Thymus (tissue), 11 donors: ENCODE measurements around the gene ANKRD30A. TPM values are rescaled to one million over a fixed set of nuclear protein-coding genes. Genes with fewer than 3 reads are reported as not detected.

Source experiments
- DNase-seq, 9 donors: peaks; one replicate each; pipeline ENCODE4 v3.0.0-alpha.2; 2013; ENCODE audit warnings: low spot score in 9 of 9, low read depth in 6 of 9, missing footprints in 1 of 9
- H3K27ac ChIP-seq, 2 donors: one replicate each; pipeline ENCODE4 v1.5.1; 2013; ENCODE audit warnings: control low read depth in 1 of 2, low read depth in 1 of 2, low read length in 1 of 2, mild to moderate bottlenecking in 1 of 2, moderate library complexity in 1 of 2
- H3K27me3 ChIP-seq, 2 donors: one replicate each; pipeline ENCODE4 v1.5.1; 2013; ENCODE audit warnings: low read length in 1 of 2; ENCODE audit not compliant: control insufficient read depth in 2 of 2, insufficient read depth in 1 of 2
- H3K36me3 ChIP-seq, 2 donors: one replicate each; pipeline ENCODE4 v1.5.1; 2013; ENCODE audit warnings: low read length in 1 of 2, mild to moderate bottlenecking in 1 of 2, moderate library complexity in 1 of 2; ENCODE audit not compliant: control insufficient read depth in 2 of 2, insufficient read depth in 2 of 2
- H3K4me1 ChIP-seq, 2 donors: one replicate each; pipeline ENCODE4 v1.5.1; 2013; ENCODE audit warnings: low read length in 2 of 2; ENCODE audit not compliant: control insufficient read depth in 2 of 2, insufficient read depth in 2 of 2
- H3K4me3 ChIP-seq, 2 donors: one replicate each; pipeline ENCODE4 v1.5.1; 2013; ENCODE audit warnings: low read length in 2 of 2, control low read depth in 1 of 2, mild to moderate bottlenecking in 1 of 2
- H3K9me3 ChIP-seq, 2 donors: one replicate each; pipeline ENCODE4 v1.5.1; 2013; ENCODE audit warnings: low read length in 1 of 2, mild to moderate bottlenecking in 1 of 2; ENCODE audit not compliant: control insufficient read depth in 2 of 2, insufficient read depth in 1 of 2
- WGBS: extraction: QIAGEN DNeasy Blood & Tissue Kit; methylation state at CpG from one replicate; pipeline ENCODE4 v1.1.7; 2013; 5-methylcytosine and 5-hydroxymethylcytosine counted together
- polyA plus RNA-seq: library from polyadenylated mRNA; stranded (reverse); fragments of 200-250 nt; gene quantifications from one replicate; pipeline ENCODE4 v1.2.3, GENCODE V29; 2013
- total RNA-seq: library from RNA; stranded (reverse); fragments of 120-200 nt; gene quantifications from one replicate; pipeline ENCODE4 v1.2.4, GENCODE V29; 2013
- donor health status: healthy.

The ANKRD30A gene
- total and polyA plus RNA-seq, 2 donors: 0.02 TPM; not detected in 1

GRCh38 chr10:37289833-37290464 is 164.6 kb downstream of the ANKRD30A start:
- Histone ChIP-seq H3K4me3 (no peak overlapping the region), H3K27ac (no peak overlapping the region), H3K36me3 (no peaks in the 10 kb centered on the region), H3K9me3 (peaks cover 2 to 16% of the 10 kb centered on the region in 2 donors), H3K4me1 (no peaks in the 10 kb centered on the region), H3K27me3 (no peaks in the 10 kb centered on the region)
- DNase-seq: no peak
- WGBS: 90% methylated on average over 4 of the region's 4 CpGs

GRCh38 chr10:37301271-37301670 is 175.9 kb downstream of the ANKRD30A start:
- no peak overlapping the region for H3K4me3 ChIP-seq
- H3K36me3 ChIP-seq: no peaks in the 10 kb centered on the region
- no peak overlapping the region for H3K27ac ChIP-seq
- 63% methylated on average over 2 of the region's 2 CpGs for WGBS
- H3K9me3 ChIP-seq: peaks cover 4 to 36% of the 10 kb centered on the region in 2 donors
- no peak for DNase-seq
- H3K27me3 ChIP-seq: no peaks in the 10 kb centered on the region
- H3K4me1 ChIP-seq: no peaks in the 10 kb centered on the region

DNA sequence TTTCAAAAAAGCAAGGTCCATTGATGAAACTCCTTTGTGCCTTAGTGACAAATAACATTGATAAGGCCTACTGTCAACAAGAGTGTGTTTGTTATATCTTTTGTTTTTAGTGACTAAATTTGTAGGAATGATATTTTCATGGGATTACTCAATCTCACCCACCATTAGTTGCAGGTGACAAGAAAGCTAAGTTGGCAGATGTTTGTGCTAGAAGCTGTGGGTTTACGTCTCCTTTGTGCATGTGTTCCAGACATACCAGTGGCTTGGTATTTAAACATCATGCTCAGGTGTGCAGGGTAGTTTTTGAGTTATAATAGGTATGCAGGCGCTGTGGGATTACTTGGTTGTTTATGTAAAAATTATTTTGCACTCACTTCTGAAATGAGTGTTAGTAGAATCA is 178.6 kb downstream of the ANKRD30A start:
- DNase-seq: no peak
- Histone ChIP-seq H3K36me3 (no peaks in the 10 kb centered on the region), H3K9me3 (peaks cover 5 to 38% of the 10 kb centered on the region in 2 donors), H3K4me1 (no peaks in the 10 kb centered on the region), H3K27ac (no peak overlapping the region), H3K27me3 (no peaks in the 10 kb centered on the region), H3K4me3 (no peak overlapping the region)
- 73% methylated on average over 2 of the region's 2 CpGs for WGBS

DNA sequence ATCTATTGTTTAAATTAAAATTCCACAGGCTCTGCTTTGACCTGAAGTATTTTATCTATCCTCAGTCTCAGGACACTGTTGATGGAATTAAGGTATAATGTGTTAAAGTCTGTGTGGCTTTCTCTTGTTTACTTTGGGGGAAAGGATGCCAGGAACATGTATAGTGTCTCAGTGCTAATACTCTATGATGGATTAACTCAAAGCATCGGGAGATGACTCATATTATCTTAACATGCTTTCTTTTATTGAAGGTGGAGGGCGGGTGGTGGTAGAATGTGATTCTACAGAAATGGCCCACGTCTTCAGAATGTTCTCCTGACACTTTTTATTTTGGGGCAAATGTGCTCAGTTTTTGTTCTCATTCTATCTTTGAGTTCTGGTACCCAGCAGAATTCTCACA is 189.0 kb downstream of the ANKRD30A start:
- H3K9me3 ChIP-seq: peaks cover 3 to 10% of the 10 kb centered on the region in 2 donors
- H3K27ac ChIP-seq: no peak overlapping the region
- no peak overlapping the region for H3K4me3 ChIP-seq
- no peak for DNase-seq
- H3K27me3 ChIP-seq: no peaks in the 10 kb centered on the region
- H3K4me1 ChIP-seq: no peaks in the 10 kb centered on the region
- 77% methylated on average over 3 of the region's 3 CpGs for WGBS
- no peaks in the 10 kb centered on the region for H3K36me3 ChIP-seq

GRCh38 chr10:37314862-37315261 is 189.5 kb downstream of the ANKRD30A start:
- H3K4me1 ChIP-seq: no peaks in the 10 kb centered on the region
- no peak for DNase-seq
- H3K27me3 ChIP-seq: no peaks in the 10 kb centered on the region
- H3K27ac ChIP-seq: no peak overlapping the region
- 47% methylated on average over 1 of the region's 1 CpG for WGBS
- no peaks in the 10 kb centered on the region for H3K36me3 ChIP-seq
- H3K9me3 ChIP-seq: peaks cover 3 to 10% of the 10 kb centered on the region in 2 donors
- no peak overlapping the region for H3K4me3 ChIP-seq

DNA sequence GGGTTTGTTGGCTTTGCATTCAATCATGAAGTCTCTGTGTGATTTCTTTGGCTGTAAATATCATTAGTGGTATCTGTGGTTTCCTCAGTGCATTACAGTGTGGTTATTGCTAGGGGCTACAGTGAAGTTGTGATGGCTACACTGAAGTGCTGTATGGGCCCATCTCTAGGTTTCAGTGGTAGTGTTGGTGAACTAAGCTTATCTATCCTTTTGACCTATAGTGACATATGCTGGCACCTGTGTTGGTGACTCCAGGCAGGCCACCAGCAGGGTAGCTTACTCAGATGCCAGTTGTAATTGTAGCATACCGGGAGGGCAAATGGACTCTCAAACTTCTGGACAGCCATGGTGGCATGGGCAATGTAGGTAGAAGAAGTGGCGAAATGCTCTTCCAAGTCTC is 219.0 kb downstream of the ANKRD30A start:
- DNase-seq: no peak
- Histone ChIP-seq H3K27me3 (no peaks in the 10 kb centered on the region), H3K9me3 (peaks cover 0 to 19% of the 10 kb centered on the region in 2 donors), H3K36me3 (no peaks in the 10 kb centered on the region), H3K4me1 (no peaks in the 10 kb centered on the region), H3K27ac (no peak overlapping the region), H3K4me3 (no peak overlapping the region)
- 91% methylated on average over 2 of the region's 2 CpGs for WGBS

DNA sequence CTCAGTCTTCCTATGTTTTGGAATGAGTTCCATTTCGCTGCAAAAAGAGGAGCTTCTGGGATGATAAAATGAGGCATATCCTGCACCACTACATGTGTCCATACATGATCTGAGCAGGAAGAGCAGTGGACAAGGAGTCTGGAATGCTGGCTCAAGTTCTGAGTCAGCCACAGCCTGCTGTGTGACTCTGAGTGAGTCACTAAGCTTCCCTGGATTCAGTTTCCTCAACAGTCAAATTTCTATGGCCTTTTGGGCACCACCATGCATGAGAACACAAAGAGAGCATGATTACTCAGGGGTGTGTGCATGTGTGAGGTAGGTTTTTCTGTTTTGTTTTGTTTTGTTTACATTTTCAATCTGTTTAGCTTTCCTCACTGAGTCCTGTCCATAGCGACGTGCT is 254.6 kb downstream of the ANKRD30A start:
- H3K4me3 ChIP-seq: no peak overlapping the region
- H3K4me1 ChIP-seq: no peaks in the 10 kb centered on the region
- 84% methylated on average over 3 of the region's 3 CpGs for WGBS
- H3K27me3 ChIP-seq: no peaks in the 10 kb centered on the region
- no peak overlapping the region for H3K27ac ChIP-seq
- no peaks in the 10 kb centered on the region for H3K36me3 ChIP-seq
- DNase-seq: no peak
- peaks cover 0 to 21% of the 10 kb centered on the region in 2 donors for H3K9me3 ChIP-seq

DNA sequence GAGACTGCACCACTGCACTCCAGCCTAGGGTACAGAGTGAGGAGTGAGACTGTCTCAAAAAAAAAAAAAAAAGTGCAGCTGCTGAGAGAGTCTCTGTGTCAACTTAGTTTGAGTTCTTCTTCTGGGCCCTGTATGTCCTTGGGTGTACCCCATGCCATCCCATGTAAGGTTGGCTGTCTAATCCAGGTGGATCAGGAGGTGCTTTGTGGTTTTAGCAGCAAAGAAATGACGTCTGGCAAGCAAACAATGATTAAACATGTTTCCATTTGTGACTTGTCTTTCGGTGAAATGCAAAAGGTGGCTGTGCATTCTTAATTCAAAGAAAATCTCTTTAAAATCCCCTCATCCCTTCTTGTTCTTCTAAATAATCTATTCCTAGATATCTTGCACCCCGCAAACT is 255.9 kb downstream of the ANKRD30A start:
- Histone ChIP-seq H3K36me3 (no peaks in the 10 kb centered on the region), H3K27ac (no peak overlapping the region), H3K4me3 (no peak overlapping the region), H3K4me1 (no peaks in the 10 kb centered on the region), H3K9me3 (peaks cover 0 to 33% of the 10 kb centered on the region in 2 donors), H3K27me3 (no peaks in the 10 kb centered on the region)
- no peak for DNase-seq
- 86% methylated on average over 3 of the region's 3 CpGs for WGBS

- Histone ChIP-seq H3K36me3 (no peaks in the 10 kb centered on the region), H3K4me3 (no peak overlapping the region), H3K9me3 (peaks cover 0 to 31% of the 10 kb centered on the region in 2 donors), H3K4me1 (no peaks in the 10 kb centered on the region), H3K27me3 (no peaks in the 10 kb centered on the region), H3K27ac (no peak overlapping the region)
- WGBS: 89% methylated on average over 4 of the region's 4 CpGs
- no peak for DNase-seq
These were observed 259.5 kb downstream of the ANKRD30A start for GRCh38 chr10:37384923-37385322.
